TTC549 (cell line): ENCODE results near the gene SNN.

Experiments
- FAIRE-seq: peaks from 2 replicates; lab custom pipeline; 2012; peaks lifted over from hg19 to GRCh38; lab: Jason Lieb, UNC

SNN gene

DNA sequence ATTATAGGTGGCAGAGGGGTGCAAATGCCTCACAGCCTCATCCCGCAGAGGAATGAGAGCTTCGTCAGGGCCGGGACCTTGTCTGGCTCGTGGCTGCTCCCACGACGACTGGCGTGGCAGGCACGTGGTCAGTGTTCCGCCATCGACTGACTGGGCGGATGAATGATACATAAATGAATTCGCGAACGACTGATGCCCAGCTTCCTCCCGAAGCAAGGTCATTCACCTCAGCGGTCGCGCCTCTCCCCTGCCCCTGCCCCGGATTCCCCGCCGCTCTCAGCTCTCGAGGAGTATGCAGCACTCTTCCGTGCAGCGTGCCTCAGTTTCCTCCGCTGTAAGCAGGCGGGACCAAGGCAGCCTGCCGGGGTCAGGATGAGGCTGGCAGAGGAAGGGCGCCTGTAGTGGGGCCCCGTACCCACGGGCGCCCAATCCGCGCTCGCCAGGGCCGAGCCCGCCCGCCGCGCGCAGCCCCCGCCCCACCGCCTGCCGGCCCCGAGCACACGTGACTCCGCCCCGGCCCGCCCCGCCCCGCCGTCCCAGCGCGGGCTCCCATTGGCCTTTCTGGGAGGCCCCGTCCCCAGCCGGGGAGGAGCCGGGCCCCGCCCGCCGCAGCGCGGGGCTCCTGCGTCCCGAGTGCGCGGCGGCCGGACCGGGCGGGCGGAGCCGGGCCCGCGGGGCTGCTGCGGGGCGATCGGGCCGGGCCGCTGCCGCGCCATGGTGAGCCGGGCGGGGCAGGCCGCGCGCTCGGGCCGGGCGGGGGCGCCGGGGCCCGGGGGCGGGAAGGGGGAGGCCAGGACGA lies at the start of gene SNN:
TSS of gene SNN (plus strand) at position 632 of the 799 bp plus-strand sequence. CDS start 7,605 bp downstream, outside the sequence.
- FAIRE-seq, result no peak

DNA sequence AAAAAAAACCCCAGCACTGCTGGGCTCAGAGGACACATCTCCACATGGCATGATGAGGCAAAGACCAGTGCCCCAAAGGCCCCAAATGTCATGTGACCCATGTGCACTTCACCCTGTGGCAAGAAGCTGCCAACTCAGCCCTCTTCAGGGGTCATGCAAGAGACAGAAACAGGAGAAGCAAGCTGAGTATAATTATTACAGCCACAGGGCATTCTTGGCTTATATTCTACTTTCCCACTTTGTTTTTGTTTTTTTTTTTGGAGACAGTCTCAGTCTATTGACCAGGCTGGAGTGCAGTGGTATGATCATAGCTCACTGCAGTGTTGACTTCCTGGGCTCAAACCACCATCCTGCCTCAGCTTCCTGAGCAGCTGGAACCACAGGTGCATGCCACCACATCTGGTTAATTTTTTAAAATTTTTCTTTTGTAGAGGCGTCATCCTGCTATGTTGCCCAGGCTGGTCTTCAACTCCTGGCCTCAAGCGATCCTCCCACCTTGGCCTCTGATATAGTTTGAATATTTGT lies 48.9 kb upstream of the SNN start:
- FAIRE-seq, result no peak

DNA sequence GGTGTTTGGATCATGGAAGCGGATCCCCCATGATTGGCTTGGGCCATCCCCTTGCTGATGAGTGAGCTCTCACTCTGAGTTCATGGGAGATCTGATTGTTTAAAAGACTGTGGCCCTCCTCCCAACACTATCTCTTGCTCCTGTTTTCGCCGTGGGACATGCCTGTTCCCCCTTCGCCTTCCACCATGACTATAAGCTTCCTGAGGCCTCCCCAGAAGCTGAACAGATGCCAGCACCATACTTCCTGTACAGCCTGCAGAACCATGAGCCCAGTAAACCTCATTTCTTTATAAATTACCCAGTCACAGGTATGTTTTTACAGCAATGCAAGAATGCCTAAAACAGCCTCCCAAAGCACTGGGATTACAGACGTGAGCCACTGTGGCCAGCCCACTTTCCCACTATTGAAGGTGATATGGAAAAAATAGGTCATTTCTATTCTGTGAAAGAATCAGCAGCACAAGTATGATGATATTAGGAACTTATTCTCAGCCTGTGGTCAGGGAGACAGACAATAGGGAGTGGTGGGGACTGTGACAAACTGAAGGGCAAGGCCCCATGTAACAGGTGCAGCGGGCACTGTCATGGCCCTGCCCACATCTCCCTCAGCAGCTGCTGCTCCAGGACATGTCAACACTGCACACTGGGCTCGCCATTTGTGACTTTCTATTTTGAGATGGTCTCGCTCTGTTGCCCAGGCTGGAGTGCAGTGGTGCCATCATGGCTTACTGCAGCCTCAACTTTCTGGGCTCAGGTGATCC lies 47.8 kb upstream of the SNN start:
- no peak for FAIRE-seq

DNA sequence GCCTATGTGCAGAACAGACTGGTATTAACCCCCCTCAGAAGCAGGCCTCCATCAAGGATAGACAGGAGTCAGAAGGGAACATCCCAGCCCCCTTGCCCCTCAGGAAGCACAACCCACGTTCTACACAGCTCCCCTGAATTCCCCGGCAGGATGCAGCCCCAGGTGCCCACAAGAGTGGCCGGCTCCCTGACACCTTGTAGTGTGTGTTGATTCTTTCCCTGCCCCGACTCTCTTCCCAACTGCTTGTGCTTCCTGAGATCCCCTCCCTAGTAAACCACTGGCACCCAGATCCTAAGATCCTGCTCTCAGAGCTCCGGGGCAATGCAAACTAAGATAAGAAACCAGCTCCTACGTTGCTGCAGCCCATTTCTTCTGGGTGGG lies 46.7 kb upstream of the SNN start:
- FAIRE-seq, result no peak

DNA sequence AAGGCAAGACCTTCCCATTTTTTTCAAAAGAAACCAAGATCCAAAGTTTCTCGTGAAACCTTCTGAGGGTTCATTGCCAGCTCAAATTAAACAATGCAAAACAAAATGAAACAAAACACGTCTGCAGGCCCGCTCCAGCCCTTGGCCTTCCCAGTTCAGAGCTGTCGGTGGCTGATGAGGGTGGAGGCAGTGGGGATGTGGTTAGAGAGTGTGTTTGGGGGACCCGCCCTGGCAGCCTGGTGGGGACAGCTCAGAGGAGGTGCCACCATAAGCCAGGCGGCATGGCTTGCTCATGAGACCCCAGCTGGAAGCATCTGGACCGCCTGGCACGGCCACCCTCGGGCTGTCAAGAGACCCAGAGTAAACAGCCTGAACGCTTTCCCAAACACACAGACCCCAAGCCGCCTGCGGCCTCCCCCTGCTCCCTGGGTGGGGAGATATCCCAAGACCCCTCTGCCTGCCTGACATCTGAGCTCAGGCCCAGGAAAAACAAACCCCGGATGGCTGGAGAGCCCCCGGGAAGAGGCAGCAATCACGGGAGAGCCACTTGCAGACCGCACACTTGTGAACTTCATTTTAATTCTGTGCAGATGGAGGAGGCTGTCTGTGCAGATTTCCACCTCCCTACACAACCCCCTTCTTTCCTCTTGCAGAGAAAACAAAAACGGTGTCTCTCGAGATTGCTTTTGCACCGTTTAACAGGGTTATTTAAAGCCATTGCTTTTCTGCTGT lies 46.2 kb upstream of the SNN start:
- no peak for FAIRE-seq

DNA sequence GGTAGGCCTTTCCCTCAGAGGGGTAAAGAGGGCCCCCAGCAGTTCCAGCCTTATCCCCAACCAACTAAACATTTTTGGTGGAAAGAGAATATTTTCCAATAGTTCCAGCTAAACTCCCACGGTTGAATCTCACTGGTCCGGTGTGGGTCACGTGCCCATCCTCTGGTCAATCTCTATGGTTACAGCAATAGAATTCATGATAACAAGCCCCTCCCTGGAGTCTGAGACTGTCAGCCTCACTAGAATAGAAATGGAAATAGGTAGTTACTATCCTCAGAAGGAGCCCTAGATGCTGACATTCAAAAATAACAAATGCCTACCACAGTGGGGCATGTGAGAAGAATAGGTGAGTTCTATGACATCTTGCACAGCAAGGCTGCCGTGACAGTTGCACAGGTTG lies 44.0 kb upstream of the SNN start:
- FAIRE-seq, result no peak

DNA sequence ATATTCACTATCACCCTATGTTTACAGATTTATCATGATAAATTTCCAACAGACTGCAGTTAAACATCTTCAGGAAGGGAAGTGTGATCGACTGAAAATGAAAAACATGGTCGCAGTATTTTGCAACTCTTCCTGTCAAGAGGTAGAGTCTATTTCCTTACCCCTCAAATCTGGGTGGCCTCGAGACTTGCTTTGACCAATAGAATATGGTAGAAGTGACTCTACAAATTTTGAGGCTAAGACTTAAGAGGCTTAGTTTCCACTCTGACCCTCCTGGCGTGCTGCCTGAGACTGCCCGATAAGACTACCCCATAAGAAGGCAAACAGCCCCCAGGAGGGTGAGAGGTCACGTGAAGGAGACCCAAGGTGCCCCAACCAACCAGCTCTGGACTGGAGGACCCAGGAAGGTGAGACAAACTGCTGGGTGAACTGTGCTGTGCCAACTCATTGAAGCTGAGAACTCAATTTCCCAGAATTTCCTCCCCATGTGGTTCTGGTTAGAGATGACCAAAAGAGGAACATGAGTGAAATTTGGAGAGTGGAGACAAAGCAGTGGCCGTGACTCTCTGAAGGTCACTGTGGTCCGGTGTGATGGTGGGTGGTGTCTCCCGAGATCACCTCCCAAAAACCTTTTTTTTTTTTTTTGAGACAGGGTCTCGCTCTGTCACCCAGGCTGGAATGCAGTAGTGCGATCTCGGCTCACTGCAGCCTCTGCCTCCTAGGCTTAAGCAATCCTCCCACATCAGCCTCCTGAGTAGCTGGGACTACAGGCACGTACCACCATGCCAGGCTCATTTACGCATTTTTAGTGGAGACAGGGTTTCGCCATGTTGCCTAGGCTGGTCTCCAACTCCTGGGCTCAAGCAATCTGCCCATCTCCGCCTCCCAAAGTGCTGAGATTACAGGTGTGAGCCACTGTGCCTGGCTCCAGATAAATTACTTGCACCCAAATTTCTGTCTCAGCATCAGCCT lies 43.3 kb upstream of the SNN start:
- no peak for FAIRE-seq

DNA sequence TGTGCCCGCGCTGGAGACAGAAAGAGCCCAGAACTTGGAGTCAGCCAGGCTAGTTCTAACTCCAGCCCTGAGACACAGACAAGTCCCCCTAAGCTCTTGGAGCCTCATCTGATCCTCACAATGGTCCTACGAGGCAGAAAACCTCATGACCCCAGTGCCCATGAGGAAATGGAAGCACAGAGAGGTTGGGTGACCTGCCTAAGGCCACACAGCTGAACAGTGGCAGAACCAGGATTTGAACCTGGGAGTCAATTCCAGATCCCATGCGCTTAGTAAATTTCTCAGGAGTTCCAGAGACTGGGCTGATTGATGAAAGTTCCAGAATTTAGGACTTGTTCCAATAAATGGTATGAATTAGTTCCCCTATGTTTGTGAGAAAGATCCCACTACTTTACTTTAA lies 42.5 kb upstream of the SNN start:
- FAIRE-seq, result no peak

DNA sequence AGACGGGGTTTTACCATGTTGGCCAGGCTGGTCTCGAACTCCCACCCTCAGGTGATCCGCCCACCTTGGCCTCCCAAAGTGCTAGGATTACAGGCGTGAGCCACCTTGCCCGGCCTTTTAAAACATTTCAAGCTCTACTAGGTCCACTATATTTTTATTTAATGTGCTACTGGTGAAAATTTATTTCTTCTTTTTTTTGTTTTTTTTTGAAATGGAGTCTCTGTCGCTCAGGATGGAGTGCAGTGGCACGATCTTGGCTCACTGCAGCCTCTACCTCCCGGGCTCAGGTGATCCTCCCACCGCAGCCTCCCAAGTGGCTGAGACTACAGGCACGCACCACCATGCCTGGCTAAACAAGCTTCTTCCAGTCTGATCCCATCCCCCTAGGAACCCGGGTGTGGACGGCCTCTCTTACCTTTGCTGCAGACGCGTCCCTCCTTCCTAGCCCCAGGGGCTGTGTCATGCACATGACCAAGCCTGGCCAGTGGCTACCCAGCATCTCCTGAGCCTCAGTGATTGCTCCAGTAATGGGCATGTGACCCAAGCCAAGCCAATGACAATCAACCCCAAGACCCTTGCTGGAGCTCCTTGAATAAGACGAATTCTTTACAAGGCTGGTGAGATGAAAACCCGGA lies 41.5 kb upstream of the SNN start:
- FAIRE-seq, result no peak

DNA sequence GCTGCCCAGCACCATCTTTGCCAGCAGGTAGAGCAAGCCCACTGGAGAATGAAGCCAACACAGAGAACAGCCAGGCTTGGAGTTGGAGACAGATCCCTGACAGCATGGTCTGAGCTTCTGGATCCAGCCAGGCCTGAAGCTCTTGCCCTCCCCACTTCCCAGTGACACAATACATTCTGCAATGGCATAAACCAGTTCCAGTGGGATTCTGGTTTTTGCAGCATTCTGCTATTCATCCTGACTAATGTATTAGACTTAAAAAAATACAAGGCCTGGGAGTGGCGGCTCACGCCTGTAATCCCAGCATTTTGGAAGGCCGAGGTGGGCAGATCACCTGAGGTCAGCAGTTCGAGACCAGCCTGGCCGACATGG lies 41.0 kb upstream of the SNN start:
- no peak for FAIRE-seq

DNA sequence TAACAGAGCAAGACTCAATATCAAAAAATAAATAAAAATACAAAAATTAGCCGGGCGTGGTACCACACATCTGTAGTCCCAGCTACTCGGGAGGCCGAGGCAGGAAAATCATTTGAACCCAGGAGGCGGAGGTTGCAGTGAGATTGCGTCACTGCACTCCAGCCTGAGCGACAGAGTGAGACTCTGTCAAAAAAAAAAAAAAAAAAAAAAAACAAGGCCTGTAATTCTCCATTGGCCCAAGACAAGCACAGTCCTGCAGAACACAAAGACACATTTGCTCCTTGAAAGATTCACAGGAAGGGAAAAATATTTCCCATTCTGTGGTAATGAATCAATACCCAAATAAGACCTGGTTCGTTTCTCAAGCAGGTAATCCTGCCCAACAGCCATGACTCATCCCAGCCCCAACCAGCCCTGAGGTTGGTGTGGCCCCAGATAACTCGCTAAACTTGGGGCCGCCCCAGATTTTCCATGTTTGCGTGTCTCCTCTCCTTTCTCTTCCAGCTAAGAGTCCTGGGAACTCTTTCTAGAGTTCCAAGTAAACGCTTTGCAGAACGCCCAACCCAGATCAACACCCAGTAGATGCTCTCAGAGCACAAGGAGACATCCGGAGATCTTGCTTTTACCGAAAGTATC lies 40.3 kb upstream of the SNN start:
- no peak for FAIRE-seq

DNA sequence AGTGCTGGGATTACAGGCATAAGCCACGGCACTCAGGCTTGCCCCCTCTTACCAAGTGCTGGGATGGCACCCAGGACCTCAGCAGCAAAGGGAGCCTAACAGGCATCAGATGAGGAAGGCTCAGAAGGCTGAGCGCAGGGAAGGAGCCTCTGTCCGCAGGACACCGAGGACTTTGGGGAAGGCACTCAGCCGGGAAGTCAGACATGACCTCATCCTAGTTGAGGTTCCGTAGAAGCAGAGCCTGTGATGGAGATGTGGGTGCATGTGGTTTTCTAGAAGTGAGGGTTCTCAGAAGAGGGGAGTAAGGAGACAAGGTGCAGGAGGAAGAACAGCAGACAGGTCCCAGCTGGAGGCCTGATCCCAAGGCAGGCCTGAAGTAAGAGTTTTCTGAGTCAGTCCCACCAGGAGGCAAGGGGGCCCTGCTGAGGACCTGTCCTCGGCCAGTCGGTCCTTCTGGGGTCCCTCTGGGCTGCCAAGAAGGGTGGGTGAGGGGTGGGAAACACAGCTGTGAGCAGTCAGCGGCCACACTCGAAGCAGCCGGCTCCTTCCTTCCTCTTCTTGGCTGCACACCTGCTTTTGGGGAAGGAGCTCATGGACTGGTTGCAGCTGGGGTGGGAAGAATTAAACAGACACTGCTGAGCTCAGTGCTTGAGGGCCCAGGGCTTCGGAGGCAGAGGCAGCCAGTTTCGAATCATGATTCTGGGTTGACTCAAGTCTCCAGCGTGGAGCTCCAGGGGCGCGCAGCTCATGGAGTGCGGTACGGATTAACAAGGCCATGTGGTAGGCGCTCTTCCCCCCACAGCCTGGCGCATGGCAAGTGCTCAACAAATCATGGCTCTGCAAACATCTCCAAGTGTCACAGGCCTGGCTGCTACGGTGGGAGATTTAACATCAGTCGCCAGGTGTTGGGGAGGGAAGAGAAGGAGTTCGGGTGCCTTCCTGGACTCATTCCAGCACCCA lies 38.9 kb upstream of the SNN start:
- FAIRE-seq, result no peak

DNA sequence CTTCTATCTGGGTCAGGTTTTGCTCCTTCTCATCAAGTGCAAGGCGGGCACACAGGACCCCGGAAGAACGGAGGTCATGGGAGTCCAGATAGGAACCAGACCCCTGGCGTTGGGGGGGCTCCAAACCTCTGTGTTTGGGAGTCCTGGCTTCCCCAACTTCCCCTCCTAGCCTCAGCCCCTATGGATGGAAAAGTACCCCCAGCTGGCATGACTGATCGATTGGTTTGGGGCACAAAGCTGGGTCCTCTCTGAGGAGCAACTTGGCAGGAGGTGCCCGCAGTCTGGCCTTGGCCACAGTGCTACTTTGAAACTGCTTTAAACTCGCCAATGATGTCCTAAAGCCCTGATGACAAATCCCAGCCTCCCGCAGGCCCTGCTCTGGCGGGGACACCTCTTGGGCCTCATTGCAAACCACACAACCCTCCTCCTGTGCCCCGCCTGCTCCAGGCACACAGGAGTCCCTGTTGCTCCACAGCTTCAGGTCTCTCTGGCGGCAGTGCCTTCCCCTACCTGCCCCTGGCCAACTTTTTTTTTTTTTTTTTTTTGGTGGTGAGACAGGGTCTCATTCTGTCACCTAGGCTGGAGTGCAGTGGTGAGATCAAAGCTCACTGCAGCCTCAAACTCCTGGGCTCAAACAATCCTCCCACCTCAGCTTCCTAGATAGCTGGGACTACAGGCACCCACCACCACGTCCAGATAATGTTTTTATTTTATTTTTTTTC lies 38.0 kb upstream of the SNN start:
- FAIRE-seq, result no peak

DNA sequence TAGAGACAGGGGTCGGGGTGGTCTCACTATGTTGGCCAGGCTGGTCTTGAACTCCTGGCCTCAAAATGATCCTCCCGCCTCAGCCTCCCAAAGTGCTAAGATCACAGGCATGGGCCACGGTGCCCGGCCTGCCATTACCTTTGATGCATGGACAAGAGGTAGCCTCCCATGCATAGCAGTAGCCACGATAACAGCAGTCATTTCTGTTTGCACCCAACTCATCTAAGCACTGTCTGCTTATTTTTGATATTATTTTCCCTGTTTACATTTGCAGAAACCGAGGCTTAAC lies 37.5 kb upstream of the SNN start:
- FAIRE-seq, result no peak

DNA sequence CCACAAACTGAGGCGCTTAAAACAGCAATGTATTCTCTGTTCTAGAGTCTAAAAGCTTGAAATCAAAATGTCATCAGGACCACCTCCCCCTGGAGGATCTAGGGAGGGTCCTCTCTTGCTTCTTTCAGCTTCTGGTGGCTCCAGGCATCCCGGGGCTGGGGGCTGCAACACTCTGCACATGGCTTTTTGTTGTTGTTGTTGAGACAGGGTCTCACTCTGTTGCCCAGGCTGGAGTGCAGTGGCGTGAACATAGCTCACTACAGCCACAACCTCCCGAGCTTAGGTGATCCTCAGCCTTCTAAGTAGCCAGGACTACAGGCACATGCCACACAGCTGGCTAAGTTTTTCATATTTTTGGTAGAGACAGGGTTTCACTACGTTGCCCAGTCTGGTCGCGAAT lies 37.0 kb upstream of the SNN start:
- FAIRE-seq, result no peak

DNA sequence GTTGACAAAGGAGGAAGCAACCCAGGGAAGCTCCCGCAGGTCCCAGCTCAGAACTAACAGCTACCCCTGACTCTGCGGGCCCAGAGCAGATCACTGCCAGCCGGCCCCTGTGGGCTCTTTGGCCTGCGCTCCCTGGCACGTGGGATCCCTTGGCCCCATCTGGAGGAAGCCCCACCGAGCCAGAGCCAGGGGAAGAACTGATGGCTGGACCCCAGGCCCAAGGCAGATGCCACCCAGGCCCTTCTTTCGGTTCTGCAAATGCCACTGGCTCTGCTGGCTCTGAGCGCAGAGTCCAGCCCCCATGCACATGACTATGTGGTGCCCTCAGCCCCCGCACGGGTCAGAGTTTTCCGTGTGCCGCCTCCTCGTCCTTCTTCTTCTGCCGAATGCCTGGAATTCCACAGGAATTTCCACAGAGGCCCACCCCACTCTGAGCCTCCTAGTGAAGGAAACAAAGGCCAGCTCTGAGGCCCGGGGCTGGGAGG lies 35.8 kb upstream of the SNN start:
- FAIRE-seq, result no peak

DNA sequence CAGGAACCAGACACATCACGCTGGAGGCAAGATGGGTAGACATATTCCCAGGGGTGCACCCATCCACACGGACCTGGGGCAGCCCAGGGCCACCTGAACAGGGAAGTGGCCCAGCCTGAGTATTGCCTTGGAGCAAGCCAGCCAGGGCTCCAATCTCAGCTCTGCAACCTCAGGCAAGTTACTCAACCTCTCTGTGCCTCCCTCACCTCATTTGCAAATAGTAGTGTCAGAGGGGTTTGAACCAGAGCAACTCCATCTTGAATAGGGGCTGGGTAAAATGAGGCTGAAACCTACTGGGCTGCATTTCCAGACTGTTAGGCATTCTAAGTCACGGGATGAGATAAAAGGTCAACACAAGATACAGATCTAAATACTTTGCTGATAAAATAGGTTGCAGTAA lies 35.1 kb upstream of the SNN start:
- FAIRE-seq, result no peak

DNA sequence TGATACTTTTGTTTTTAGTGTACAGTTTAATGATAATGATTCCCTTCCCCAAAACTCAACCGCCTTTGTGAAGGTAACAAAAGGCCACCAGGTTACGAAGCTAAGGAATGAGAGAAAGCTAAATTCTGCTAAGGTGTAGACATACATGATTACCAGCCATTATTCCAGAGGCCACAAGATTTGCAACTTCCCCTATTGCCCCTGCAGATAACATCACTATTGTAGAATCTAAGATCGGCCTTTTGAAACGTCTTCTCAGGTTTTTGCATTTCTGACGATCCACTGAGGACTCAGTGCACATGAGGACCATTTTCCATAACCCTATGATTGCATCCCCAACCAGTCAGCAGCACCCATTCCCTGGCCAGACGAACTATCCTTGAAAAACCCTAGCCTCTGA lies 33.9 kb upstream of the SNN start:
- no peak for FAIRE-seq

DNA sequence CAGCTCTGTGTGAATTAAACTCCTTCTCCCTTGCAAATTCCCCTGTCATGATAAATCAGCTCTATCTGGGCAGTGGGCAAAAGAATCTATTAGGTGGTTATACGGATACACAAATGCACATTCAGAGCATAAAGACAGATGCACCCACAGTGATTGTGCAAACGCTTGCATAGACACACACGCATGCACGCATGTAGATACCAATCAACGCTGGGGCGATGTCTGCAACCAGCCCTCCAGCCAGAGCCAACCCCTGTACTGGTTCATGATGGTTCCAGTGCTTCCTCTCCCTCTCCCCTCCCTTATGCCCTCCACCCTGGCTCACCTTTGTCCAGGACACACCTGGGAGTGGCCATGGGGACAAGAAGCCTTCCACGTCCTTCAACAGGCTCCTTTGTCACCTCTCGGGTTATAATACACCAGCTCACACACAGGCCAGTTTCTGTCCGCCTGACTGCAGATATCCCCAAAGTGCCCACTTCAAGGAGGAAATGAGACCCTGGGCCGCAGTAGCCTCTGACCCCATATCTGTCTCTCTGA lies 33.1 kb upstream of the SNN start:
- no peak for FAIRE-seq
